Measurements from ENCODE around the gene GDF9. TPM values are rescaled to one million over a fixed set of nuclear protein-coding genes. Genes with fewer than 3 reads are reported as not detected.

The GDF9 gene
- total and polyA plus RNA-seq, 2 donors = 0.47 to 2.5 TPM

- Histone ChIP-seq H3K4me3 (ENCODE audit: low read length in 2 of 2) (no peak overlapping the region), H3K36me3 (ENCODE audit: control insufficient read depth in 2 of 2, insufficient read depth in 2 of 2, low read length in 1 of 2) (peaks cover 32 to 63% of the 10 kb centered on the region in 2 donors), H3K27ac (ENCODE audit: low read depth in 1 of 2, low read length in 1 of 2) (no peak overlapping the region), H3K4me1 (ENCODE audit: control insufficient read depth in 2 of 2, insufficient read depth in 2 of 2, low read length in 2 of 2) (no peaks in the 10 kb centered on the region), H3K9me3 (ENCODE audit: control insufficient read depth in 2 of 2, insufficient read depth in 1 of 2, low read length in 1 of 2) (no peaks in the 10 kb centered on the region), H3K27me3 (ENCODE audit: control insufficient read depth in 2 of 2, insufficient read depth in 1 of 2, low read length in 1 of 2) (no peaks in the 10 kb centered on the region)
- WGBS = 98% methylated on average over 4 of the region's 4 CpGs
- no peak for DNase-seq (ENCODE audit: low read depth in 6 of 9, low spot score in 9 of 9)
These were observed 29.5 kb upstream of the GDF9 start for GRCh38 chr5:132895719-132896305.

- H3K27me3 ChIP-seq (ENCODE audit: control insufficient read depth in 2 of 2, insufficient read depth in 1 of 2, low read length in 1 of 2) = no peaks in the 10 kb centered on the region
- no peak overlapping the region for H3K27ac ChIP-seq (ENCODE audit: low read depth in 1 of 2, low read length in 1 of 2)
- no peaks in the 10 kb centered on the region for H3K9me3 ChIP-seq (ENCODE audit: control insufficient read depth in 2 of 2, insufficient read depth in 1 of 2, low read length in 1 of 2)
- H3K4me3 ChIP-seq (ENCODE audit: low read length in 2 of 2) = no peak overlapping the region
- no peaks in the 10 kb centered on the region for H3K4me1 ChIP-seq (ENCODE audit: control insufficient read depth in 2 of 2, insufficient read depth in 2 of 2, low read length in 2 of 2)
- WGBS = 97% methylated on average over 4 of the region's 4 CpGs
- DNase-seq (ENCODE audit: low read depth in 6 of 9, low spot score in 9 of 9) = no peak
- H3K36me3 ChIP-seq (ENCODE audit: control insufficient read depth in 2 of 2, insufficient read depth in 2 of 2, low read length in 1 of 2) = peaks cover 34 to 72% of the 10 kb centered on the region in 2 donors
These were observed 24.5 kb upstream of the GDF9 start for GRCh38 chr5:132890817-132891216.

GRCh38 chr5:132889501-132889900, 23.2 kb upstream of the GDF9 start:
- no peaks in the 10 kb centered on the region for H3K27me3 ChIP-seq (ENCODE audit: control insufficient read depth in 2 of 2, insufficient read depth in 1 of 2, low read length in 1 of 2)
- H3K9me3 ChIP-seq (ENCODE audit: control insufficient read depth in 2 of 2, insufficient read depth in 1 of 2, low read length in 1 of 2) = no peaks in the 10 kb centered on the region
- DNase-seq (ENCODE audit: low read depth in 6 of 9, low spot score in 9 of 9) = no peak
- H3K4me1 ChIP-seq (ENCODE audit: control insufficient read depth in 2 of 2, insufficient read depth in 2 of 2, low read length in 2 of 2) = no peaks in the 10 kb centered on the region
- peaks cover 30 to 66% of the 10 kb centered on the region in 2 donors for H3K36me3 ChIP-seq (ENCODE audit: control insufficient read depth in 2 of 2, insufficient read depth in 2 of 2, low read length in 1 of 2)
- H3K27ac ChIP-seq (ENCODE audit: low read depth in 1 of 2, low read length in 1 of 2) = no peak overlapping the region
- H3K4me3 ChIP-seq (ENCODE audit: low read length in 2 of 2) = no peak overlapping the region

GRCh38 chr5:132887283-132887682, 21.0 kb upstream of the GDF9 start:
- DNase-seq (ENCODE audit: low read depth in 6 of 9, low spot score in 9 of 9) = no peak
- no peaks in the 10 kb centered on the region for H3K4me1 ChIP-seq (ENCODE audit: control insufficient read depth in 2 of 2, insufficient read depth in 2 of 2, low read length in 2 of 2)
- WGBS = 90% methylated on average over 1 of the region's 1 CpG
- no peak overlapping the region for H3K27ac ChIP-seq (ENCODE audit: low read depth in 1 of 2, low read length in 1 of 2)
- no peaks in the 10 kb centered on the region for H3K27me3 ChIP-seq (ENCODE audit: control insufficient read depth in 2 of 2, insufficient read depth in 1 of 2, low read length in 1 of 2)
- no peaks in the 10 kb centered on the region for H3K9me3 ChIP-seq (ENCODE audit: control insufficient read depth in 2 of 2, insufficient read depth in 1 of 2, low read length in 1 of 2)
- no peak overlapping the region for H3K4me3 ChIP-seq (ENCODE audit: low read length in 2 of 2)
- peaks cover 30 to 56% of the 10 kb centered on the region in 2 donors for H3K36me3 ChIP-seq (ENCODE audit: control insufficient read depth in 2 of 2, insufficient read depth in 2 of 2, low read length in 1 of 2)

- peaks cover 31 to 59% of the 10 kb centered on the region in 2 donors for H3K36me3 ChIP-seq (ENCODE audit: control insufficient read depth in 2 of 2, insufficient read depth in 2 of 2, low read length in 1 of 2)
- WGBS = 97% methylated on average over 11 of the region's 11 CpGs
- no peak for DNase-seq (ENCODE audit: low read depth in 6 of 9, low spot score in 9 of 9)
These were observed 20.0 kb upstream of the GDF9 start for GRCh38 chr5:132886064-132886823.

GRCh38 chr5:132884548-132884947, 18.3 kb upstream of the GDF9 start:
- H3K36me3 ChIP-seq (ENCODE audit: control insufficient read depth in 2 of 2, insufficient read depth in 2 of 2, low read length in 1 of 2) = peaks cover 28 to 64% of the 10 kb centered on the region in 2 donors
- no peaks in the 10 kb centered on the region for H3K9me3 ChIP-seq (ENCODE audit: control insufficient read depth in 2 of 2, insufficient read depth in 1 of 2, low read length in 1 of 2)

More at GRCh38 chr5:132886064-132886823, 20.0 kb upstream of the GDF9 start:
- no peaks in the 10 kb centered on the region for H3K27me3 ChIP-seq (ENCODE audit: control insufficient read depth in 2 of 2, insufficient read depth in 1 of 2, low read length in 1 of 2)
- H3K27ac ChIP-seq (ENCODE audit: low read depth in 1 of 2, low read length in 1 of 2) = no peak overlapping the region
- H3K9me3 ChIP-seq (ENCODE audit: control insufficient read depth in 2 of 2, insufficient read depth in 1 of 2, low read length in 1 of 2) = no peaks in the 10 kb centered on the region
- H3K4me3 ChIP-seq (ENCODE audit: low read length in 2 of 2) = no peak overlapping the region
- H3K4me1 ChIP-seq (ENCODE audit: control insufficient read depth in 2 of 2, insufficient read depth in 2 of 2, low read length in 2 of 2) = no peaks in the 10 kb centered on the region

GRCh38 chr5:132883261-132883834, 17.1 kb upstream of the GDF9 start:
- DNase-seq (ENCODE audit: low read depth in 6 of 9, low spot score in 9 of 9) = peak in 5 of 9 donors; percentile 12 to 46 (median 18)
- H3K4me3 ChIP-seq (ENCODE audit: low read length in 2 of 2) = no peak overlapping the region
- H3K36me3 ChIP-seq (ENCODE audit: control insufficient read depth in 2 of 2, insufficient read depth in 2 of 2, low read length in 1 of 2) = peaks cover 25 to 63% of the 10 kb centered on the region in 2 donors
- no peaks in the 10 kb centered on the region for H3K9me3 ChIP-seq (ENCODE audit: control insufficient read depth in 2 of 2, insufficient read depth in 1 of 2, low read length in 1 of 2)
- no peaks in the 10 kb centered on the region for H3K27me3 ChIP-seq (ENCODE audit: control insufficient read depth in 2 of 2, insufficient read depth in 1 of 2, low read length in 1 of 2)
- WGBS = 47% methylated on average over 2 of the region's 2 CpGs
- H3K4me1 ChIP-seq (ENCODE audit: control insufficient read depth in 2 of 2, insufficient read depth in 2 of 2, low read length in 2 of 2) = no peaks in the 10 kb centered on the region
- no peak overlapping the region for H3K27ac ChIP-seq (ENCODE audit: low read depth in 1 of 2, low read length in 1 of 2)

More at GRCh38 chr5:132884548-132884947, 18.3 kb upstream of the GDF9 start:
- Histone ChIP-seq H3K27me3 (ENCODE audit: control insufficient read depth in 2 of 2, insufficient read depth in 1 of 2, low read length in 1 of 2) (no peaks in the 10 kb centered on the region), H3K27ac (ENCODE audit: low read depth in 1 of 2, low read length in 1 of 2) (no peak overlapping the region), H3K4me1 (ENCODE audit: control insufficient read depth in 2 of 2, insufficient read depth in 2 of 2, low read length in 2 of 2) (no peaks in the 10 kb centered on the region), H3K4me3 (ENCODE audit: low read length in 2 of 2) (no peak overlapping the region)
- 97% methylated on average over 2 of the region's 2 CpGs for WGBS
- DNase-seq (ENCODE audit: low read depth in 6 of 9, low spot score in 9 of 9) = no peak

GRCh38 chr5:132877938-132878337, 11.7 kb upstream of the GDF9 start:
- 92% methylated on average over 3 of the region's 3 CpGs for WGBS
- Histone ChIP-seq H3K27me3 (ENCODE audit: control insufficient read depth in 2 of 2, insufficient read depth in 1 of 2, low read length in 1 of 2) (no peaks in the 10 kb centered on the region), H3K27ac (ENCODE audit: low read depth in 1 of 2, low read length in 1 of 2) (no peak overlapping the region), H3K9me3 (ENCODE audit: control insufficient read depth in 2 of 2, insufficient read depth in 1 of 2, low read length in 1 of 2) (no peaks in the 10 kb centered on the region), H3K4me1 (ENCODE audit: control insufficient read depth in 2 of 2, insufficient read depth in 2 of 2, low read length in 2 of 2) (no peaks in the 10 kb centered on the region), H3K4me3 (ENCODE audit: low read length in 2 of 2) (no peak overlapping the region), H3K36me3 (ENCODE audit: control insufficient read depth in 2 of 2, insufficient read depth in 2 of 2, low read length in 1 of 2) (peaks cover 22 to 54% of the 10 kb centered on the region in 2 donors)
- peak in 1 of 9 donors; percentile 18 for DNase-seq (ENCODE audit: low read depth in 6 of 9, low spot score in 9 of 9)

- Histone ChIP-seq H3K9me3 (ENCODE audit: control insufficient read depth in 2 of 2, insufficient read depth in 1 of 2, low read length in 1 of 2) (no peaks in the 10 kb centered on the region), H3K27me3 (ENCODE audit: control insufficient read depth in 2 of 2, insufficient read depth in 1 of 2, low read length in 1 of 2) (no peaks in the 10 kb centered on the region), H3K4me3 (ENCODE audit: low read length in 2 of 2) (no peak overlapping the region), H3K4me1 (ENCODE audit: control insufficient read depth in 2 of 2, insufficient read depth in 2 of 2, low read length in 2 of 2) (no peaks in the 10 kb centered on the region), H3K27ac (ENCODE audit: low read depth in 1 of 2, low read length in 1 of 2) (no peak overlapping the region), H3K36me3 (ENCODE audit: control insufficient read depth in 2 of 2, insufficient read depth in 2 of 2, low read length in 1 of 2) (peaks cover 22 to 53% of the 10 kb centered on the region in 2 donors)
- DNase-seq (ENCODE audit: low read depth in 6 of 9, low spot score in 9 of 9) = no peak
- WGBS = 95% methylated on average over 2 of the region's 2 CpGs
These were observed 11.2 kb upstream of the GDF9 start for GRCh38 chr5:132877466-132877865.
